ENCODE results near the gene STIP1.

GRCh38 chr11:64219354-64219684, 33.3 kb downstream of the STIP1 start:
- TF ChIP-seq EP300 (IDR thresholded peaks at IDR 0.05; ENCODE audit: borderline replicate concordance in 1 of 2, control insufficient read depth in 1 of 2, low read depth in 2 of 2, low read length in 2 of 2) (no peak), HDAC2 (IDR thresholded peaks at IDR 0.05) (no peak), POLR2AphosphoS5 (IDR thresholded peaks at IDR 0.05; ENCODE audit: low read length) (no peak), BRCA1 (IDR thresholded peaks at IDR 0.05; ENCODE audit: low read depth, low read length) (no peak), HCFC1 (IDR thresholded peaks at IDR 0.05; ENCODE audit: low read length) (no peak), CEBPZ (IDR thresholded peaks at IDR 0.05; ENCODE audit: low read depth, low read length) (no peak), ATF3 (IDR thresholded peaks at IDR 0.05; ENCODE audit: borderline replicate concordance, extremely low read depth, low read depth, low read length) (no peak), POLR2A (IDR thresholded peaks at IDR 0.05; ENCODE audit: low read depth, low read length) (peak; percentile 48; the same call in 1 of the 2 replicates)
- TF ChIP-seq, protein P1, sequence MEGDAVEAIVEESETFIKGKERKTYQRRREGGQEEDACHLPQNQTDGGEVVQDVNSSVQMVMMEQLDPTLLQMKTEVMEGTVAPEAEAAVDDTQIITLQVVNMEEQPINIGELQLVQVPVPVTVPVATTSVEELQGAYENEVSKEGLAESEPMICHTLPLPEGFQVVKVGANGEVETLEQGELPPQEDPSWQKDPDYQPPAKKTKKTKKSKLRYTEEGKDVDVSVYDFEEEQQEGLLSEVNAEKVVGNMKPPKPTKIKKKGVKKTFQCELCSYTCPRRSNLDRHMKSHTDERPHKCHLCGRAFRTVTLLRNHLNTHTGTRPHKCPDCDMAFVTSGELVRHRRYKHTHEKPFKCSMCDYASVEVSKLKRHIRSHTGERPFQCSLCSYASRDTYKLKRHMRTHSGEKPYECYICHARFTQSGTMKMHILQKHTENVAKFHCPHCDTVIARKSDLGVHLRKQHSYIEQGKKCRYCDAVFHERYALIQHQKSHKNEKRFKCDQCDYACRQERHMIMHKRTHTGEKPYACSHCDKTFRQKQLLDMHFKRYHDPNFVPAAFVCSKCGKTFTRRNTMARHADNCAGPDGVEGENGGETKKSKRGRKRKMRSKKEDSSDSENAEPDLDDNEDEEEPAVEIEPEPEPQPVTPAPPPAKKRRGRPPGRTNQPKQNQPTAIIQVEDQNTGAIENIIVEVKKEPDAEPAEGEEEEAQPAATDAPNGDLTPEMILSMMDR (IDR thresholded peaks at IDR 0.05 in 2 of 3, conservative IDR thresholded peaks at IDR 0.05 in 1 of 3; ENCODE audit: control insufficient read depth in 2 of 3, extremely low read depth in 1 of 3, insufficient read depth in 1 of 3, low read depth in 3 of 3, low read length in 3 of 3) = no peak
- TF ChIP-seq, protein P2, sequence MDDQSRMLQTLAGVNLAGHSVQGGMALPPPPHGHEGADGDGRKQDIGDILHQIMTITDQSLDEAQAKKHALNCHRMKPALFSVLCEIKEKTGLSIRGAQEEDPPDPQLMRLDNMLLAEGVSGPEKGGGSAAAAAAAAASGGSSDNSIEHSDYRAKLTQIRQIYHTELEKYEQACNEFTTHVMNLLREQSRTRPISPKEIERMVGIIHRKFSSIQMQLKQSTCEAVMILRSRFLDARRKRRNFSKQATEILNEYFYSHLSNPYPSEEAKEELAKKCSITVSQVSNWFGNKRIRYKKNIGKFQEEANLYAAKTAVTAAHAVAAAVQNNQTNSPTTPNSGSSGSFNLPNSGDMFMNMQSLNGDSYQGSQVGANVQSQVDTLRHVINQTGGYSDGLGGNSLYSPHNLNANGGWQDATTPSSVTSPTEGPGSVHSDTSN (IDR thresholded peaks at IDR 0.05; ENCODE audit: insufficient replicate concordance, low read depth, low read length) = no peak
- TF ChIP-seq, protein P3, sequence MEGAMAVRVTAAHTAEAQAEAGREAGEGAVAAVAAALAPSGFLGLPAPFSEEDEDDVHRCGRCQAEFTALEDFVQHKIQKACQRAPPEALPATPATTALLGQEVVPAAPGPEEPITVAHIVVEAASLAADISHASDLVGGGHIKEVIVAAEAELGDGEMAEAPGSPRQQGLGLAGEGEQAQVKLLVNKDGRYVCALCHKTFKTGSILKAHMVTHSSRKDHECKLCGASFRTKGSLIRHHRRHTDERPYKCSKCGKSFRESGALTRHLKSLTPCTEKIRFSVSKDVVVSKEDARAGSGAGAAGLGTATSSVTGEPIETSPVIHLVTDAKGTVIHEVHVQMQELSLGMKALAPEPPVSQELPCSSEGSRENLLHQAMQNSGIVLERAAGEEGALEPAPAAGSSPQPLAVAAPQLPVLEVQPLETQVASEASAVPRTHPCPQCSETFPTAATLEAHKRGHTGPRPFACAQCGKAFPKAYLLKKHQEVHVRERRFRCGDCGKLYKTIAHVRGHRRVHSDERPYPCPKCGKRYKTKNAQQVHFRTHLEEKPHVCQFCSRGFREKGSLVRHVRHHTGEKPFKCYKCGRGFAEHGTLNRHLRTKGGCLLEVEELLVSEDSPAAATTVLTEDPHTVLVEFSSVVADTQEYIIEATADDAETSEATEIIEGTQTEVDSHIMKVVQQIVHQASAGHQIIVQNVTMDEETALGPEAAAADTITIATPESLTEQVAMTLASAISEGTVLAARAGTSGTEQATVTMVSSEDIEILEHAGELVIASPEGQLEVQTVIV (IDR thresholded peaks at IDR 0.05; ENCODE audit: borderline replicate concordance, partially characterized antibody) = no peak
- TF ChIP-seq, protein P4, sequence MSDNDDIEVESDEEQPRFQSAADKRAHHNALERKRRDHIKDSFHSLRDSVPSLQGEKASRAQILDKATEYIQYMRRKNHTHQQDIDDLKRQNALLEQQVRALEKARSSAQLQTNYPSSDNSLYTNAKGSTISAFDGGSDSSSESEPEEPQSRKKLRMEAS (IDR thresholded peaks at IDR 0.05; ENCODE audit: low read depth, low read length) = no peak

Measured in GM12878 (cell line).